ENCODE results near the gene TRAPPC2L. TPM values are rescaled to one million over a fixed set of nuclear protein-coding genes. Genes with fewer than 3 reads are reported as not detected.

The TRAPPC2L gene
- total RNA-seq, 1 experiment from 2014 or later = 94.1 TPM

GRCh38 chr16:88843256-88843655, 13.7 kb upstream of the TRAPPC2L start (continued):
- TF ChIP-seq MAX (IDR thresholded peaks at IDR 0.05) = no peak

GRCh38 chr16:88844419-88845036, 12.4 kb upstream of the TRAPPC2L start:
- BruUV-seq (replicated peaks) = no TSS peak
- no peaks in the 10 kb centered on the region for H3K79me2 ChIP-seq (ENCODE audit: insufficient read depth, low read length)
- no peaks in the 10 kb centered on the region for H3K9me2 ChIP-seq (ENCODE audit: insufficient read depth)
- ATAC-seq = peak; percentile 76
- no peak overlapping the region for H3K4me2 ChIP-seq (ENCODE audit: low read length)
- no peak overlapping the region for H3K4me3 ChIP-seq (replicated peaks in 1 of 2; ENCODE audit: low read depth in 1 of 2, low read length in 2 of 2)
- no peak for DNase-seq (ENCODE audit: low read depth, low spot score)
- no peaks in the 10 kb centered on the region for H3K27me3 ChIP-seq (ENCODE audit: insufficient read depth, low read length)
- intact Hi-C loops (cut with micrococcal nuclease) = no loop called here
- no peaks in the 10 kb centered on the region for H4K20me1 ChIP-seq (ENCODE audit: insufficient read depth)
- POLR2A ChIA-PET = no interaction called here
- H3K36me3 ChIP-seq (ENCODE audit: control insufficient read depth in 1 of 2, insufficient read depth in 2 of 2, low read length in 2 of 2) = no peaks in the 10 kb centered on the region
- no peaks in the 10 kb centered on the region for H3K9me3 ChIP-seq (ENCODE audit: control insufficient read depth in 1 of 2, insufficient read depth in 1 of 2, low read depth in 1 of 2, low read length in 2 of 2)
- H3K4me1 ChIP-seq (ENCODE audit: control insufficient read depth in 1 of 2, insufficient read depth in 2 of 2, low read length in 2 of 2) = no peaks in the 10 kb centered on the region
- no peak overlapping the region for H2AFZ ChIP-seq (ENCODE audit: low read depth, low read length, poor library complexity, severe bottlenecking)
- H3K9ac ChIP-seq (ENCODE audit: low read length) = no peak overlapping the region
- RAD21 ChIA-PET (ENCODE audit: low non-redundant PET in 1 of 2, low total read pairs in 2 of 2, uncharacterized antibody in 2 of 2, unreplicated experiment in 2 of 2) = no interaction called here
- CTCF ChIA-PET = interaction anchor here (1.9 kb wide), 1 partner anchor 13 kb away, joined by 4 read pairs; no protein-coding TSS in a partner anchor
- TF ChIP-seq CEBPB (IDR thresholded peaks at IDR 0.05; ENCODE audit: low read depth) (no peak), CTCF (IDR thresholded peaks at IDR 0.05 in 2 of 3, conservative IDR thresholded peaks at IDR 0.05 in 1 of 3; ENCODE audit: borderline replicate concordance in 1 of 3, insufficient read depth in 1 of 3, low read depth in 2 of 3, low read length in 2 of 3) (peak in 2 of 3 experiments; percentile 33 to 43; a peak in 4 of 6 replicates)
- H3K27ac ChIP-seq (ENCODE audit: low read depth, low read length) = no peak overlapping the region

- intact Hi-C loops (cut with micrococcal nuclease) = no loop called here
- Histone ChIP-seq H3K27me3 (ENCODE audit: insufficient read depth, low read length) (no peaks in the 10 kb centered on the region), H3K4me1 (ENCODE audit: control insufficient read depth in 1 of 2, insufficient read depth in 2 of 2, low read length in 2 of 2) (no peaks in the 10 kb centered on the region), H2AFZ (ENCODE audit: low read depth, low read length, poor library complexity, severe bottlenecking) (no peak overlapping the region), H3K4me3 (replicated peaks in 1 of 2; ENCODE audit: low read depth in 1 of 2, low read length in 2 of 2) (no peak overlapping the region), H3K9me3 (ENCODE audit: control insufficient read depth in 1 of 2, insufficient read depth in 1 of 2, low read depth in 1 of 2, low read length in 2 of 2) (no peaks in the 10 kb centered on the region), H3K9ac (ENCODE audit: low read length) (no peak overlapping the region), H3K4me2 (ENCODE audit: low read length) (no peak overlapping the region), H3K9me2 (ENCODE audit: insufficient read depth) (no peaks in the 10 kb centered on the region), H4K20me1 (ENCODE audit: insufficient read depth) (no peaks in the 10 kb centered on the region), H3K79me2 (ENCODE audit: insufficient read depth, low read length) (no peaks in the 10 kb centered on the region), H3K27ac (ENCODE audit: low read depth, low read length) (no peak overlapping the region), H3K36me3 (ENCODE audit: control insufficient read depth in 1 of 2, insufficient read depth in 2 of 2, low read length in 2 of 2) (no peaks in the 10 kb centered on the region)
- ChIA-PET CTCF (no interaction called here), RAD21 (ENCODE audit: low non-redundant PET in 1 of 2, low total read pairs in 2 of 2, uncharacterized antibody in 2 of 2, unreplicated experiment in 2 of 2) (no interaction called here), POLR2A (no interaction called here)
- BruUV-seq (replicated peaks) = no TSS peak
- ATAC-seq = no peak
- no peak for DNase-seq (ENCODE audit: low read depth, low spot score)
- TF ChIP-seq SIN3A (IDR thresholded peaks at IDR 0.05; ENCODE audit: low read depth) (no peak), SP1 (IDR thresholded peaks at IDR 0.05; ENCODE audit: low read depth) (no peak), REST (IDR thresholded peaks at IDR 0.05; ENCODE audit: low read depth) (no peak), ZBTB33 (IDR thresholded peaks at IDR 0.05; ENCODE audit: extremely low read depth, insufficient replicate concordance, low read length) (no peak), ATF3 (IDR thresholded peaks at IDR 0.05) (no peak), TCF7L2 (IDR thresholded peaks at IDR 0.05; ENCODE audit: borderline replicate concordance, extremely low read depth, insufficient read depth, insufficient read length) (no peak)
Observed at GRCh38 chr16:88846088-88846487, 10.8 kb upstream of the TRAPPC2L start.

Data from HCT116 (cell line).